G401 (cell line): ENCODE measurements around the gene TEX55. TPM values are rescaled to one million over a fixed set of nuclear protein-coding genes. Genes with fewer than 3 reads are reported as not detected.

Experiments used
- total RNA-seq: library from RNA; depleted of rRNA; stranded (reverse); fragments of >200 nt; shearing (Covaris generic); gene quantifications from 2 replicates; pipeline ENCODE4 v1.2.3, GENCODE V29; 2014; rRNA removed

Gene TEX55
- total RNA-seq, 1 experiment from 2014 or later: not detected

Other genes starting within 250 kb of the TEX55 start
- gene IGSF11, start 111.3 kb upstream of the TEX55 start, total RNA-seq: not detected in 2 replicates
- not detected in 2 replicates for gene UPK1B, start 27.4 kb downstream of the TEX55 start, total RNA-seq
- 8.7 and 17.8 TPM in 2 replicates for gene B4GALT4, start 94.7 kb downstream of the TEX55 start, total RNA-seq
- not detected in 2 replicates for gene ARHGAP31, start 148.2 kb downstream of the TEX55 start, total RNA-seq